ENCODE measurements around the gene ZNF302.
"Not testable (repeated sequence)": the region's sequence is repeated elsewhere in the genome, so short reads cannot be mapped to it uniquely, and the experiment has no call there.

The ZNF302 gene

GRCh38 chr19:34677386-34678084 lies at the start of gene ZNF302:
Gene ZNF302 (plus strand): TSS chr19:34677678. CDS start chr19:34678805, 1,127 bp downstream.
- peak; percentile 95 for DNase-seq

GRCh38 chr19:34633802-34634201 lies 43.7 kb upstream of the ZNF302 start:
- DNase-seq = no peak

GRCh38 chr19:34639491-34640085 lies 37.9 kb upstream of the ZNF302 start:
- DNase-seq = peak; percentile 78

GRCh38 chr19:34642241-34642640 lies 35.2 kb upstream of the ZNF302 start:
- DNase-seq = no peak

GRCh38 chr19:34644991-34645461 lies 32.5 kb upstream of the ZNF302 start:
- no peak for DNase-seq

- no peak for DNase-seq
Observed at GRCh38 chr19:34645551-34645950, 31.9 kb upstream of the ZNF302 start.

- DNase-seq = no peak
Observed at GRCh38 chr19:34649886-34650543, 27.5 kb upstream of the ZNF302 start.

- no peak for DNase-seq
Observed at GRCh38 chr19:34651747-34652146, 25.7 kb upstream of the ZNF302 start.

GRCh38 chr19:34654796-34655195 lies 22.7 kb upstream of the ZNF302 start:
- DNase-seq = no peak

GRCh38 chr19:34655651-34656050 lies 21.8 kb upstream of the ZNF302 start:
- no peak for DNase-seq

GRCh38 chr19:34661357-34661756 lies 16.1 kb upstream of the ZNF302 start:
- no peak for DNase-seq

- peak; percentile 24 for DNase-seq
Observed at GRCh38 chr19:34662919-34663318, 14.6 kb upstream of the ZNF302 start.

- DNase-seq = no peak
Observed at GRCh38 chr19:34664168-34664567, 13.3 kb upstream of the ZNF302 start.

- no peak for DNase-seq
Observed at GRCh38 chr19:34664870-34665269, 12.6 kb upstream of the ZNF302 start.

GRCh38 chr19:34665275-34665674 lies 12.2 kb upstream of the ZNF302 start:
- not testable (repeated sequence) for DNase-seq

GRCh38 chr19:34666200-34666957 lies 11.1 kb upstream of the ZNF302 start:
- DNase-seq = no peak

- no peak for DNase-seq
Observed at GRCh38 chr19:34666958-34667265, 10.6 kb upstream of the ZNF302 start.

GRCh38 chr19:34667349-34668076 lies 10.0 kb upstream of the ZNF302 start:
- peak; percentile 32 for DNase-seq

GRCh38 chr19:34668077-34668689 lies 9.3 kb upstream of the ZNF302 start:
- not testable (repeated sequence) for DNase-seq

GRCh38 chr19:34668690-34669089 lies 8.8 kb upstream of the ZNF302 start:
- DNase-seq = not testable (repeated sequence)

GRCh38 chr19:34669305-34669704 lies 8.2 kb upstream of the ZNF302 start:
- no peak for DNase-seq

GRCh38 chr19:34671972-34672371 lies 5.5 kb upstream of the ZNF302 start:
- DNase-seq = no peak

All from NCI-H748 treated with DMSO at 0.1 percent for 48 hours (cell line).